ENCODE results near the gene CDC42BPB. TPM values are rescaled to one million over a fixed set of nuclear protein-coding genes. Genes with fewer than 3 reads are reported as not detected.

CDC42BPB gene
- polyA plus RNA-seq, 3 donors from 2014 or later, result not detected

GRCh38 chr14:102911541-102911951, 145.8 kb downstream of the CDC42BPB start:
- DNase-seq, result no peak
- Mint-ChIP-seq H3K4me1 (no peaks in the 10 kb centered on the region), H3K27me3 (ENCODE audit: low read depth in 3 of 3) (no peaks in the 10 kb centered on the region), H3K9me3 (no peaks in the 10 kb centered on the region), H3K4me3 (no peak overlapping the region), H3K27ac (no peak overlapping the region), H3K36me3 (peaks cover 0 to 5% (median 0%) of the 10 kb centered on the region in 3 donors)

- Mint-ChIP-seq H3K4me1 (no peaks in the 10 kb centered on the region), H3K27ac (no peak overlapping the region)
These were observed 146.9 kb downstream of the CDC42BPB start for GRCh38 chr14:102910442-102910841.

GRCh38 chr14:102909911-102910310, 147.4 kb downstream of the CDC42BPB start:
- Mint-ChIP-seq H3K27me3 (ENCODE audit: low read depth in 3 of 3) (no peaks in the 10 kb centered on the region), H3K9me3 (no peaks in the 10 kb centered on the region), H3K27ac (no peak overlapping the region), H3K36me3 (peaks cover 0 to 13% (median 8%) of the 10 kb centered on the region in 3 donors), H3K4me1 (no peaks in the 10 kb centered on the region), H3K4me3 (no peak overlapping the region)
- no peak for DNase-seq

More at GRCh38 chr14:102910442-102910841, 146.9 kb downstream of the CDC42BPB start:
- no peak overlapping the region for H3K4me3 Mint-ChIP-seq
- no peaks in the 10 kb centered on the region for H3K27me3 Mint-ChIP-seq (ENCODE audit: low read depth in 3 of 3)
- DNase-seq, result no peak
- no peaks in the 10 kb centered on the region for H3K9me3 Mint-ChIP-seq
- peaks cover 0 to 12% (median 4%) of the 10 kb centered on the region in 3 donors for H3K36me3 Mint-ChIP-seq

- peaks cover 0 to 13% (median 8%) of the 10 kb centered on the region in 3 donors for H3K36me3 Mint-ChIP-seq
- no peaks in the 10 kb centered on the region for H3K4me1 Mint-ChIP-seq
- no peak overlapping the region for H3K27ac Mint-ChIP-seq
- H3K27me3 Mint-ChIP-seq (ENCODE audit: low read depth in 3 of 3), result no peaks in the 10 kb centered on the region
- no peak overlapping the region for H3K4me3 Mint-ChIP-seq
- no peaks in the 10 kb centered on the region for H3K9me3 Mint-ChIP-seq
- no peak for DNase-seq
These were observed 147.9 kb downstream of the CDC42BPB start for GRCh38 chr14:102909462-102909861.

GRCh38 chr14:102908766-102909455, 148.4 kb downstream of the CDC42BPB start:
- H3K9me3 Mint-ChIP-seq, result no peaks in the 10 kb centered on the region
- no peak for DNase-seq
- H3K4me1 Mint-ChIP-seq, result peaks cover 2 to 4% of the 10 kb centered on the region in 2 donors
- H3K27ac Mint-ChIP-seq, result no peak overlapping the region
- no peak overlapping the region for H3K4me3 Mint-ChIP-seq
- peaks cover 0 to 13% (median 8%) of the 10 kb centered on the region in 3 donors for H3K36me3 Mint-ChIP-seq
- no peaks in the 10 kb centered on the region for H3K27me3 Mint-ChIP-seq (ENCODE audit: low read depth in 3 of 3)

- no peak for DNase-seq
- peaks cover 4 to 13% (median 12%) of the 10 kb centered on the region in 3 donors for H3K36me3 Mint-ChIP-seq
- H3K27ac Mint-ChIP-seq, result no peak overlapping the region
- no peaks in the 10 kb centered on the region for H3K9me3 Mint-ChIP-seq
- H3K27me3 Mint-ChIP-seq (ENCODE audit: low read depth in 3 of 3), result no peaks in the 10 kb centered on the region
- peaks cover 8 to 9% of the 10 kb centered on the region in 2 donors for H3K4me1 Mint-ChIP-seq
- no peak overlapping the region for H3K4me3 Mint-ChIP-seq
These were observed 149.2 kb downstream of the CDC42BPB start for GRCh38 chr14:102907980-102908730.

- DNase-seq, result no peak
- Mint-ChIP-seq H3K4me3 (no peak overlapping the region), H3K36me3 (peaks cover 4 to 14% (median 13%) of the 10 kb centered on the region in 3 donors), H3K4me1 (peaks cover 16 to 17% of the 10 kb centered on the region in 2 donors), H3K9me3 (no peaks in the 10 kb centered on the region), H3K27me3 (ENCODE audit: low read depth in 3 of 3) (no peaks in the 10 kb centered on the region), H3K27ac (no peak overlapping the region)
These were observed 150.0 kb downstream of the CDC42BPB start for GRCh38 chr14:102907303-102907844.

GRCh38 chr14:102906616-102907302, 150.6 kb downstream of the CDC42BPB start:
- Mint-ChIP-seq H3K9me3 (no peaks in the 10 kb centered on the region), H3K27me3 (ENCODE audit: low read depth in 3 of 3) (no peaks in the 10 kb centered on the region), H3K4me3 (no peak overlapping the region), H3K27ac (no peak overlapping the region), H3K36me3 (peaks cover 4 to 14% (median 13%) of the 10 kb centered on the region in 3 donors), H3K4me1 (peaks cover 21% of the 10 kb centered on the region in 2 donors)
- no peak for DNase-seq

GRCh38 chr14:102905116-102906108, 151.9 kb downstream of the CDC42BPB start:
- no peak for DNase-seq
- Mint-ChIP-seq H3K27me3 (ENCODE audit: low read depth in 3 of 3) (no peaks in the 10 kb centered on the region), H3K27ac (no peak overlapping the region), H3K9me3 (no peaks in the 10 kb centered on the region), H3K36me3 (peaks cover 4 to 14% (median 13%) of the 10 kb centered on the region in 3 donors), H3K4me1 (peaks cover 33 to 34% of the 10 kb centered on the region in 2 donors), H3K4me3 (no peak overlapping the region)

- Mint-ChIP-seq H3K9me3 (no peaks in the 10 kb centered on the region), H3K4me1 (peaks cover 33 to 35% of the 10 kb centered on the region in 2 donors), H3K4me3 (no peak overlapping the region), H3K27ac (peak overlapping the region in 2 of 6 donors; percentile 46 to 65), H3K36me3 (peaks cover 4 to 19% (median 17%) of the 10 kb centered on the region in 3 donors), H3K27me3 (ENCODE audit: low read depth in 3 of 3) (peaks cover 0 to 2% (median 0%) of the 10 kb centered on the region in 3 donors)
- no peak for DNase-seq
These were observed 153.3 kb downstream of the CDC42BPB start for GRCh38 chr14:102903889-102904512.

- DNase-seq, result no peak
- Mint-ChIP-seq H3K4me3 (no peak overlapping the region), H3K9me3 (no peaks in the 10 kb centered on the region), H3K4me1 (peaks cover 33 to 35% of the 10 kb centered on the region in 2 donors), H3K36me3 (peaks cover 8 to 24% (median 21%) of the 10 kb centered on the region in 3 donors), H3K27me3 (ENCODE audit: low read depth in 3 of 3) (peaks cover 0 to 2% (median 2%) of the 10 kb centered on the region in 3 donors), H3K27ac (peak overlapping the region in 3 of 6 donors; percentile 46 to 65 (median 53))
These were observed 154.0 kb downstream of the CDC42BPB start for GRCh38 chr14:102903248-102903888.
